T-helper 9 cell (primary cell): ENCODE measurements around the gene ZYG11A.
"Not testable (repeated sequence)": the region's sequence is repeated elsewhere in the genome, so short reads cannot be mapped to it uniquely, and the experiment has no call there.

Experiments used
- DNase-seq: peaks from one replicate; pipeline ENCODE4 v3.0.0-alpha.2; 2020
- total RNA-seq, 2 donors: gene quantifications; one replicate each; lab custom pipeline; 2026; lab: John Stamatoyannopoulos, UW

ZYG11A gene
- total RNA-seq: 0.07 to 0.24 reads per million in 2 donors

GRCh38 chr1:52842643-52843310, at the start of gene ZYG11A:
ZYG11A (plus strand) TSS chr1:52842760; CDS start chr1:52842884, 124 bp downstream.
- DNase-seq: peak; percentile 39

- DNase-seq: not testable (repeated sequence)
Observed at GRCh38 chr1:52793717-52794116, 48.8 kb upstream of the ZYG11A start.

GRCh38 chr1:52795464-52795863, 47.1 kb upstream of the ZYG11A start:
- no peak for DNase-seq

GRCh38 chr1:52798331-52798730, 44.2 kb upstream of the ZYG11A start:
- no peak for DNase-seq

- DNase-seq: no peak
Observed at GRCh38 chr1:52801011-52801410, 41.5 kb upstream of the ZYG11A start.

- DNase-seq: not testable (repeated sequence)
Observed at GRCh38 chr1:52804083-52804482, 38.5 kb upstream of the ZYG11A start.

- DNase-seq: no peak
Observed at GRCh38 chr1:52814465-52814864, 28.1 kb upstream of the ZYG11A start.

- not testable (repeated sequence) for DNase-seq
Observed at GRCh38 chr1:52820830-52821229, 21.7 kb upstream of the ZYG11A start.

- no peak for DNase-seq
Observed at GRCh38 chr1:52825868-52826267, 16.7 kb upstream of the ZYG11A start.

GRCh38 chr1:52834798-52835197, 7.8 kb upstream of the ZYG11A start:
- DNase-seq: no peak

GRCh38 chr1:52836035-52836434, 6.5 kb upstream of the ZYG11A start:
- DNase-seq: no peak

- DNase-seq: not testable (repeated sequence)
Observed at GRCh38 chr1:52839175-52839574, 3.4 kb upstream of the ZYG11A start.

- DNase-seq: not testable (repeated sequence)
Observed at GRCh38 chr1:52845119-52845518, 2.6 kb downstream of the ZYG11A start.

- no peak for DNase-seq
Observed at GRCh38 chr1:52848423-52848822, 5.9 kb downstream of the ZYG11A start.

- no peak for DNase-seq
Observed at GRCh38 chr1:52850951-52851350, 8.4 kb downstream of the ZYG11A start.

- DNase-seq: no peak
Observed at GRCh38 chr1:52852854-52853253, 10.3 kb downstream of the ZYG11A start.

GRCh38 chr1:52855584-52855983, 13.0 kb downstream of the ZYG11A start:
- DNase-seq: no peak

GRCh38 chr1:52856026-52856425, 13.5 kb downstream of the ZYG11A start:
- no peak for DNase-seq

- DNase-seq: no peak
Observed at GRCh38 chr1:52857443-52857842, 14.9 kb downstream of the ZYG11A start.

- no peak for DNase-seq
Observed at GRCh38 chr1:52862666-52863458, 20.3 kb downstream of the ZYG11A start.

GRCh38 chr1:52867087-52867863, 24.7 kb downstream of the ZYG11A start:
- no peak for DNase-seq

GRCh38 chr1:52869727-52870126, 27.2 kb downstream of the ZYG11A start:
- DNase-seq: not testable (repeated sequence)

- DNase-seq: no peak
Observed at GRCh38 chr1:52876843-52877242, 34.3 kb downstream of the ZYG11A start.
